ENCODE data around the gene TMEM63B. TPM values are rescaled to one million over a fixed set of nuclear protein-coding genes. Genes with fewer than 3 reads are reported as not detected.

The TMEM63B gene
- total and polyA plus RNA-seq, 4 donors: 6.1 to 23.5 (median 15.5) TPM

- Histone ChIP-seq H3K4me3 (ENCODE audit: low read length in 2 of 2) (no peak overlapping the region), H3K27me3 (ENCODE audit: control insufficient read depth in 1 of 2, insufficient read depth in 2 of 2, low read length in 1 of 2) (no peaks in the 10 kb centered on the region), H3K36me3 (ENCODE audit: control insufficient read depth in 1 of 2, insufficient read depth in 2 of 2, low read length in 1 of 2) (no peaks in the 10 kb centered on the region), H3K9me3 (ENCODE audit: control insufficient read depth, low read length) (no peaks in the 10 kb centered on the region), H3K4me1 (ENCODE audit: control insufficient read depth in 1 of 2, insufficient read depth in 2 of 2, low read length in 2 of 2) (no peaks in the 10 kb centered on the region), H3K27ac (ENCODE audit: low read depth in 1 of 2, low read length in 2 of 2) (no peak overlapping the region)
- 91 to 92% methylated on average over 11 of the region's 11 CpGs for WGBS, 2 donors
- intact Hi-C loops (cut with DNase I): no loop called here
- peak in 1 of 2 donors; percentile 46 for DNase-seq
- no peak for ATAC-seq (ENCODE audit: low FRiP score)
Measured at GRCh38 chr6:44202972-44203750, 75.8 kb downstream of the TMEM63B start.

- H3K27me3 ChIP-seq (ENCODE audit: control insufficient read depth in 1 of 2, insufficient read depth in 2 of 2, low read length in 1 of 2): no peaks in the 10 kb centered on the region
- intact Hi-C loops (cut with DNase I): no loop called here
- H3K27ac ChIP-seq (ENCODE audit: low read depth in 1 of 2, low read length in 2 of 2): no peak overlapping the region
- ATAC-seq (ENCODE audit: low FRiP score): no peak
- DNase-seq: peak in 1 of 2 donors; percentile 17
- H3K4me3 ChIP-seq (ENCODE audit: low read length in 2 of 2): no peak overlapping the region
- H3K9me3 ChIP-seq (ENCODE audit: control insufficient read depth, low read length): no peaks in the 10 kb centered on the region
- no peaks in the 10 kb centered on the region for H3K4me1 ChIP-seq (ENCODE audit: control insufficient read depth in 1 of 2, insufficient read depth in 2 of 2, low read length in 2 of 2)
- H3K36me3 ChIP-seq (ENCODE audit: control insufficient read depth in 1 of 2, insufficient read depth in 2 of 2, low read length in 1 of 2): no peaks in the 10 kb centered on the region
- 93 to 94% methylated on average over 6 of the region's 6 CpGs for WGBS, 2 donors
Measured at GRCh38 chr6:44203955-44204354, 76.6 kb downstream of the TMEM63B start.

Other genes with a start within 250 kb of the TMEM63B start
- gene MRPL14, start 102 bp upstream of the TMEM63B start, total RNA-seq: 10 to 100 TPM; 24.6 to 24.9 TPM
- gene MRPL14, start 102 bp upstream of the TMEM63B start, polyA plus RNA-seq: 10 to 100 TPM; 39.0 to 40.3 TPM
- 1 to 10 TPM in 1 of 2 donors, under 1 TPM in 1; 0.81 to 2.2 TPM for gene CAPN11, start 31.3 kb downstream of the TMEM63B start, total RNA-seq
- under 1 TPM in 1 of 2 donors, not detected in 1; 0.46 TPM for gene CAPN11, start 31.3 kb downstream of the TMEM63B start, polyA plus RNA-seq
- gene MYMX, start 89.4 kb downstream of the TMEM63B start, total RNA-seq: 1 to 10 TPM in 1 of 2 donors, not detected in 1; 1.6 TPM
- gene MYMX, start 89.4 kb downstream of the TMEM63B start, polyA plus RNA-seq: 1 to 10 TPM in 1 of 2 donors, not detected in 1; 1.3 TPM
- gene SLC29A1, start 96.0 kb downstream of the TMEM63B start, total RNA-seq: 100 to 1,000 TPM; 121 to 142 TPM
- gene SLC29A1, start 96.0 kb downstream of the TMEM63B start, polyA plus RNA-seq: 100 to 1,000 TPM in 1 of 2 donors, 10 to 100 TPM in 1; 38.3 to 120 TPM
- gene HSP90AB1, start 119.5 kb downstream of the TMEM63B start, total RNA-seq: 100 to 1,000 TPM; 490 to 636 TPM
- 100 to 1,000 TPM; 385 to 391 TPM for gene HSP90AB1, start 119.5 kb downstream of the TMEM63B start, polyA plus RNA-seq
- gene SLC35B2, start 130.0 kb downstream of the TMEM63B start, total RNA-seq: 10 to 100 TPM; 23.4 to 26.0 TPM
- gene SLC35B2, start 130.0 kb downstream of the TMEM63B start, polyA plus RNA-seq: 10 to 100 TPM; 10.6 to 27.7 TPM
- gene NFKBIE, start 138.0 kb downstream of the TMEM63B start, total RNA-seq: 10 to 100 TPM in 1 of 2 donors, 1 to 10 TPM in 1; 5.4 to 10.9 TPM
- gene NFKBIE, start 138.0 kb downstream of the TMEM63B start, polyA plus RNA-seq: 1 to 10 TPM; 3.5 to 4.4 TPM
- not detected for gene TMEM151B, start 142.9 kb downstream of the TMEM63B start, total RNA-seq
- gene TMEM151B, start 142.9 kb downstream of the TMEM63B start, polyA plus RNA-seq: not detected
- gene AARS2, start 185.8 kb downstream of the TMEM63B start, total RNA-seq: 10 to 100 TPM in 1 of 2 donors, 1 to 10 TPM in 1; 7.0 to 11.5 TPM
- gene AARS2, start 185.8 kb downstream of the TMEM63B start, polyA plus RNA-seq: 1 to 10 TPM; 2.3 to 4.4 TPM
- not detected for gene SPATS1, start 215.1 kb downstream of the TMEM63B start, total RNA-seq
- not detected for gene SPATS1, start 215.1 kb downstream of the TMEM63B start, polyA plus RNA-seq

Measured in aorta (tissue), 5 donors.